Glutamatergic neuron (in vitro differentiated cells): Measurements from ENCODE around the gene THADA. TPM values are rescaled to one million over a fixed set of nuclear protein-coding genes. Genes with fewer than 3 reads are reported as not detected.

Source experiments
- DNase-seq: peaks from one replicate; pipeline ENCODE4 v3.0.0; 2022
- H3K27ac Mint-ChIP-seq: one replicate; pipeline ENCODE4 v1.8.0; 2020; ENCODE audit warnings: mild to moderate bottlenecking, mixed read lengths, inconsistent platforms; ENCODE audit not compliant: unreplicated experiment
- H3K27me3 Mint-ChIP-seq: one replicate; pipeline ENCODE4 v1.8.0; 2020; ENCODE audit warnings: mild to moderate bottlenecking, moderate library complexity, mixed read lengths, inconsistent platforms; ENCODE audit not compliant: unreplicated experiment
- H3K36me3 Mint-ChIP-seq: one replicate; pipeline ENCODE4 v1.8.0; 2020; ENCODE audit warnings: mild to moderate bottlenecking, mixed read lengths, inconsistent platforms; ENCODE audit not compliant: unreplicated experiment
- H3K4me1 Mint-ChIP-seq: one replicate; pipeline ENCODE4 v1.8.0; 2020; ENCODE audit warnings: mild to moderate bottlenecking, low read depth, mixed read lengths, inconsistent platforms; ENCODE audit not compliant: unreplicated experiment
- H3K4me3 Mint-ChIP-seq: one replicate; pipeline ENCODE4 v1.8.0; 2020; ENCODE audit warnings: mild to moderate bottlenecking, mixed read lengths, inconsistent platforms; ENCODE audit not compliant: unreplicated experiment
- H3K9me3 Mint-ChIP-seq: one replicate; pipeline ENCODE4 v1.8.0; 2020; ENCODE audit warnings: mild to moderate bottlenecking, moderate library complexity, mixed read lengths, inconsistent platforms; ENCODE audit not compliant: unreplicated experiment
- CTCF ChIP-seq: fragments of 200-600 bp; sonication (generic); IDR thresholded peaks from one replicate; pipeline ENCODE4 v1.5.0; 2021; ENCODE audit not compliant: partially characterized antibody, unreplicated experiment
- total RNA-seq: library from RNA; stranded (reverse); fragmentation: NEBNext Ultra II Directional; extraction: Animal tissue kit (Norgen Biotek cat#: 25700); gene quantifications from one replicate; pipeline ENCODE4 v1.2.1, GENCODE V29; 2021; ENCODE audit not compliant: unreplicated experiment

Gene THADA
- total RNA-seq, 1 donor from 2014 or later = 15.0 TPM

GRCh38 chr2:43333101-43333655 lies 262.7 kb downstream of the THADA start:
- no peak for DNase-seq
- no peak for TF ChIP-seq CTCF
- no peaks in the 10 kb centered on the region for H3K27me3 Mint-ChIP-seq
- H3K4me1 Mint-ChIP-seq = peaks cover 19% of the 10 kb centered on the region
- no peaks in the 10 kb centered on the region for H3K36me3 Mint-ChIP-seq
- H3K9me3 Mint-ChIP-seq = no peaks in the 10 kb centered on the region
- H3K27ac Mint-ChIP-seq = no peak overlapping the region
- no peak overlapping the region for H3K4me3 Mint-ChIP-seq

- Mint-ChIP-seq H3K27ac (no peak overlapping the region), H3K36me3 (no peaks in the 10 kb centered on the region), H3K4me3 (no peak overlapping the region), H3K4me1 (peaks cover 19% of the 10 kb centered on the region), H3K9me3 (no peaks in the 10 kb centered on the region), H3K27me3 (no peaks in the 10 kb centered on the region)
- no peak for DNase-seq
- no peak for TF ChIP-seq CTCF
Measured at GRCh38 chr2:43332653-43333052, 263.2 kb downstream of the THADA start.

- Mint-ChIP-seq H3K36me3 (no peaks in the 10 kb centered on the region), H3K4me3 (no peak overlapping the region), H3K4me1 (peaks cover 14% of the 10 kb centered on the region), H3K9me3 (no peaks in the 10 kb centered on the region), H3K27ac (no peak overlapping the region), H3K27me3 (no peaks in the 10 kb centered on the region)
- TF ChIP-seq CTCF = no peak
- no peak for DNase-seq
Measured at GRCh38 chr2:43331422-43331821, 264.4 kb downstream of the THADA start.

- Mint-ChIP-seq H3K4me1 (peaks cover 13% of the 10 kb centered on the region), H3K4me3 (no peak overlapping the region)
- no peak for TF ChIP-seq CTCF
Measured at GRCh38 chr2:43329637-43330036, 266.2 kb downstream of the THADA start.

GRCh38 chr2:43328832-43329231 lies 267.0 kb downstream of the THADA start:
- H3K9me3 Mint-ChIP-seq = no peaks in the 10 kb centered on the region
- H3K4me1 Mint-ChIP-seq = peaks cover 10% of the 10 kb centered on the region
- no peak overlapping the region for H3K27ac Mint-ChIP-seq

More at GRCh38 chr2:43329637-43330036, 266.2 kb downstream of the THADA start:
- Mint-ChIP-seq H3K9me3 (no peaks in the 10 kb centered on the region), H3K27ac (no peak overlapping the region), H3K36me3 (no peaks in the 10 kb centered on the region), H3K27me3 (no peaks in the 10 kb centered on the region)
- no peak for DNase-seq

More at GRCh38 chr2:43328832-43329231, 267.0 kb downstream of the THADA start:
- no peaks in the 10 kb centered on the region for H3K36me3 Mint-ChIP-seq
- no peak for DNase-seq
- TF ChIP-seq CTCF = no peak
- H3K4me3 Mint-ChIP-seq = no peak overlapping the region
- H3K27me3 Mint-ChIP-seq = no peaks in the 10 kb centered on the region
